A549 (cell line): ENCODE data around the gene CADPS2. TPM values are rescaled to one million over a fixed set of nuclear protein-coding genes. Genes with fewer than 3 reads are reported as not detected.

Experiments
- ATAC-seq, 2 experiments: fragments of 200-7000 bp in 1 of 2; fragments of >200 bp in 1 of 2; cut with Nextera tagmentation in 1 of 2; cut with Tn5 transposase in 1 of 2; 3 replicates each; pipeline versions ENCODE4 v1.8.0 to v1.9.1; 2018 to 2020; ENCODE audit warnings: mild to moderate bottlenecking in 1 of 2, moderate library complexity in 1 of 2
- CTCF ChIA-PET: fragments of 300-600 bp; sonication (Branson Sonifier 250); formaldehyde crosslinking; extraction: SDS; loops from one replicate; lab custom pipeline; 2021; ENCODE audit warnings: antibody characterized with exemption, inconsistent platforms; lab: Yijun Ruan, JAX
- POLR2A ChIA-PET: fragments of 350-600 bp; formaldehyde crosslinking; extraction: SDS; loops from one replicate; lab custom pipeline; 2021; ENCODE audit warnings: antibody characterized with exemption, inconsistent platforms; lab: Yijun Ruan, JAX
- DNase-seq, 2 experiments: peaks; one replicate each; pipeline versions ENCODE4 v3.0.0 to v3.0.0-alpha.2; 2011 to 2016; ENCODE audit warnings: low read depth in 1 of 2, low spot score in 1 of 2
- FAIRE-seq: peaks from 2 replicates; lab custom pipeline; 2011; peaks lifted over from hg19 to GRCh38; lab: Jason Lieb, UNC
- H3K27ac ChIP-seq, 2 experiments: fragments of >200 bp; sonication (Bioruptor Twin); formaldehyde crosslinking; 3 replicates each; pipeline ENCODE4 v1.5.1; 2016 to 2017
- H3K4me1 ChIP-seq: fragments of >200 bp; sonication (Bioruptor Twin); formaldehyde crosslinking; 3 replicates; pipeline ENCODE4 v1.6.1; 2016
- H3K4me2 ChIP-seq: fragments of >200 bp; sonication (Bioruptor Twin); formaldehyde crosslinking; 3 replicates; pipeline ENCODE4 v1.6.1; 2016
- H3K4me3 ChIP-seq: fragments of >200 bp; sonication (Bioruptor Twin); formaldehyde crosslinking; 3 replicates; pipeline ENCODE4 v1.5.1; 2016
- H3K9me3 ChIP-seq: fragments of >200 bp; sonication (Bioruptor Twin); formaldehyde crosslinking; 3 replicates; pipeline ENCODE4 v1.6.1; 2016
- CBX8 ChIP-seq: fragments of 200-600 bp; sonication (generic); IDR thresholded peaks from 2 replicates; pipeline ENCODE4 v1.6.1; 2016
- EHMT2 ChIP-seq: fragments of 200-600 bp; sonication (generic); IDR thresholded peaks from 2 replicates; pipeline ENCODE4 v1.6.1; 2016; ENCODE audit warnings: antibody characterized with exemption, low read depth, mild to moderate bottlenecking, moderate library complexity
- ESRRA ChIP-seq: fragments of 150-350 bp; IDR thresholded peaks from 2 replicates; pipeline ENCODE4 v1.6.1; 2014; ENCODE audit warnings: mild to moderate bottlenecking, low read length, borderline replicate concordance
- FOSB ChIP-seq: fragments of 250-450 bp; sonication (Bioruptor Pico); IDR thresholded peaks from 2 replicates; pipeline ENCODE4 v1.5.0; 2020; ENCODE audit warnings: mild to moderate bottlenecking, moderate library complexity
- GATA3 ChIP-seq: IDR thresholded peaks from 2 replicates; pipeline ENCODE4 v1.6.1; 2012; ENCODE audit warnings: borderline replicate concordance
- HDAC2 ChIP-seq: fragments of 200-600 bp; sonication (generic); IDR thresholded peaks from 2 replicates; pipeline ENCODE4 v1.6.1; 2016
- HEYL ChIP-seq: fragments of 250-450 bp; sonication (Bioruptor Pico); IDR thresholded peaks from 2 replicates; pipeline ENCODE4 v1.8.0; 2021; ENCODE audit warnings: mild to moderate bottlenecking, moderate library complexity
- HOXB5 ChIP-seq: fragments of 250-450 bp; sonication (Bioruptor Pico); IDR thresholded peaks from 2 replicates; pipeline ENCODE4 v1.5.0; 2020; ENCODE audit warnings: mild to moderate bottlenecking, moderate library complexity
- JUNB ChIP-seq: fragments of >200 bp; sonication (Bioruptor Twin); formaldehyde crosslinking; IDR thresholded peaks from 2 replicates; pipeline ENCODE4 v1.6.1; 2016
- KDM1A ChIP-seq: fragments of 200-600 bp; sonication (generic); IDR thresholded peaks from 2 replicates; pipeline ENCODE4 v1.6.1; 2016; ENCODE audit warnings: low read depth, mild to moderate bottlenecking
- KDM5A ChIP-seq: fragments of 200-600 bp; sonication (generic); IDR thresholded peaks from 2 replicates; pipeline ENCODE4 v1.6.1; 2016; ENCODE audit warnings: antibody characterized with exemption, mild to moderate bottlenecking
- MYC ChIP-seq: IDR thresholded peaks from 2 replicates; pipeline ENCODE4 v1.6.1; 2012; ENCODE audit warnings: mild to moderate bottlenecking, inconsistent platforms, low read length, improper control_type of control experiment, borderline replicate concordance
- NFE2L2 ChIP-seq: fragments of 150-350 bp; conservative IDR thresholded peaks from 2 replicates; pipeline ENCODE4 v1.6.1; 2014; ENCODE audit warnings: low read length
- NPAS2 ChIP-seq: fragments of 250-450 bp; sonication (Bioruptor Pico); IDR thresholded peaks from 2 replicates; pipeline ENCODE4 v1.8.0; 2022; ENCODE audit warnings: mild to moderate bottlenecking, moderate library complexity, borderline replicate concordance
- POLR2AphosphoS2 ChIP-seq: conservative IDR thresholded peaks from 2 replicates; pipeline ENCODE4 v1.6.1; 2012; ENCODE audit warnings: low read length, improper control_type of control experiment, inconsistent platforms
- RAD21 ChIP-seq, 2 experiments: fragments of >200 bp in 1 of 2; sonication (Bioruptor Twin) in 1 of 2; formaldehyde crosslinking in 1 of 2; IDR thresholded peaks in 1 of 2; conservative IDR thresholded peaks in 1 of 2; 2 replicates in 1 of 2; 3 replicates in 1 of 2; pipeline ENCODE4 v1.6.1; 2012 to 2018; ENCODE audit warnings: inconsistent platforms in 1 of 2
- RARB ChIP-seq: fragments of 250-450 bp; sonication (Bioruptor Pico); IDR thresholded peaks from 2 replicates; pipeline ENCODE4 v1.8.0; 2021; ENCODE audit warnings: mild to moderate bottlenecking, moderate library complexity
- RCOR1 ChIP-seq: fragments of 150-350 bp; IDR thresholded peaks from 2 replicates; pipeline ENCODE4 v1.6.1; 2014; ENCODE audit warnings: antibody characterized with exemption, low read length, low read depth
- RFX5 ChIP-seq: fragments of 450-650 bp; IDR thresholded peaks from 2 replicates; pipeline ENCODE4 v1.7.1; 2014; ENCODE audit warnings: antibody characterized with exemption, mild to moderate bottlenecking, moderate library complexity
- RNF2 ChIP-seq: fragments of 200-600 bp; sonication (generic); IDR thresholded peaks from 2 replicates; pipeline ENCODE4 v1.6.1; 2016; ENCODE audit warnings: low read depth, mild to moderate bottlenecking, antibody characterized with exemption, moderate library complexity, borderline replicate concordance
- TFCP2L1 ChIP-seq: fragments of 250-450 bp; sonication (Bioruptor Pico); IDR thresholded peaks from 2 replicates; pipeline ENCODE4 v1.5.0; 2021; ENCODE audit warnings: mild to moderate bottlenecking
- ZC3H11A ChIP-seq: fragments of 450-650 bp; IDR thresholded peaks from 2 replicates; pipeline ENCODE4 v1.6.1; 2014; ENCODE audit warnings: antibody characterized with exemption, mild to moderate bottlenecking
- ZSCAN20 ChIP-seq: fragments of 250-450 bp; sonication (Bioruptor Pico); IDR thresholded peaks from 2 replicates; pipeline ENCODE4 v1.8.0; 2022; ENCODE audit warnings: mild to moderate bottlenecking, moderate library complexity
- whole genome bisulfite sequencing: methylation state at CpG from one replicate; pipeline ENCODE4 v1.1.6; 2017; ENCODE audit errors: missing lambda C conversion rate; 5-methylcytosine and 5-hydroxymethylcytosine counted together
- polyA plus RNA-seq, 4 experiments: library from polyadenylated mRNA; depleted of rRNA in 3 of 4; stranded (reverse); fragments of >200 nt; fragmentation: RNase III in 1 of 4; extraction: RNeasy Plus Mini Kit Qiagen cat#74134 plus additional on column Dnase treatment in 1 of 4; gene quantifications; 2 replicates in 3 of 4; 3 replicates in 1 of 4; pipeline ENCODE4 v1.2.3, GENCODE V29; 2011 to 2017
- TF ChIP-seq, protein P1 (sequence below): fragments of >200 bp; sonication (Bioruptor Twin); formaldehyde crosslinking; IDR thresholded peaks from 3 replicates; pipeline ENCODE4 v1.6.1; 2016
- TF ChIP-seq, protein P2 (sequence below): IDR thresholded peaks from 2 replicates; pipeline ENCODE4 v1.6.1; 2012
- TF ChIP-seq, protein P3 (sequence below): IDR thresholded peaks from 2 replicates; pipeline ENCODE4 v1.6.1; 2012; ENCODE audit warnings: low read depth, borderline replicate concordance
- TF ChIP-seq, protein P4 (sequence below): fragments of >200 bp; sonication (Bioruptor Twin); formaldehyde crosslinking; IDR thresholded peaks from 2 replicates; pipeline ENCODE4 v1.6.1; 2016
- TF ChIP-seq, protein P5 (sequence below): fragments of 450-650 bp; IDR thresholded peaks from 2 replicates; pipeline ENCODE4 v1.6.1; 2014; ENCODE audit warnings: antibody characterized with exemption

The CADPS2 gene
- polyA plus RNA-seq, 2 of the 4 experiments (the other 2 are of a cell fraction) = 0.04 to 0.10 TPM

DNA sequence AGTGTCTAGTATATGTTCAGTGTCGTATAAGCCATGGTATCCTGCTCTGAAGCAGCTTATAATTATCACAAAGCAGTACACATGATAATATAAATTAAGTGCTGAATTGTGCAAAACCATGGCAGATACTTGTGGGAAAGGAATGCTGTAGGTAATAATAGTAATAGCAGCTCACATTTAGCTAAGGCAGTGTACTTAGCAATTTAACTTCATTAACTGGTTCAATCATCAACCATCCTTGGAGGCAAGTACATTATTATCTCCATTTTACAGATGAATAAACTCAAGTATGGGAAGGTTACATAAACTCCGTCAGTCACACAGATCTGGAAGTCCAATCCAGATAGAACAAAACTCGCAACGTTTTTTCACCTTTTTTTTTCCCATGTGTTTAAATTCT is 161.9 kb downstream of the CADPS2 start:
- DNase-seq (no peak), FAIRE-seq (no peak), ATAC-seq (no peak)
- no peak overlapping the region for H3K27ac ChIP-seq
- WGBS = 6% methylated on average over 4 of the region's 4 CpGs
- H3K4me3 ChIP-seq = no peak overlapping the region
- ChIA-PET CTCF (no interaction called here), POLR2A (no interaction called here)
- TF ChIP-seq GATA3 (no peak), NFE2L2 (no peak), HOXB5 (no peak), NPAS2 (CRISPR knock-in tag) (no peak), CBX8 (no peak), ZSCAN20 (CRISPR knock-in tag) (no peak), KDM1A (no peak), KDM5A (no peak), POLR2AphosphoS2 (no peak), RCOR1 (no peak), ZC3H11A (no peak), HEYL (CRISPR knock-in tag) (no peak)
- TF ChIP-seq, protein P1, sequence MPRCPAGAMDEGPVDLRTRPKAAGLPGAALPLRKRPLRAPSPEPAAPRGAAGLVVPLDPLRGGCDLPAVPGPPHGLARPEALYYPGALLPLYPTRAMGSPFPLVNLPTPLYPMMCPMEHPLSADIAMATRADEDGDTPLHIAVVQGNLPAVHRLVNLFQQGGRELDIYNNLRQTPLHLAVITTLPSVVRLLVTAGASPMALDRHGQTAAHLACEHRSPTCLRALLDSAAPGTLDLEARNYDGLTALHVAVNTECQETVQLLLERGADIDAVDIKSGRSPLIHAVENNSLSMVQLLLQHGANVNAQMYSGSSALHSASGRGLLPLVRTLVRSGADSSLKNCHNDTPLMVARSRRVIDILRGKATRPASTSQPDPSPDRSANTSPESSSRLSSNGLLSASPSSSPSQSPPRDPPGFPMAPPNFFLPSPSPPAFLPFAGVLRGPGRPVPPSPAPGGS = no peak
- TF ChIP-seq, protein P2, sequence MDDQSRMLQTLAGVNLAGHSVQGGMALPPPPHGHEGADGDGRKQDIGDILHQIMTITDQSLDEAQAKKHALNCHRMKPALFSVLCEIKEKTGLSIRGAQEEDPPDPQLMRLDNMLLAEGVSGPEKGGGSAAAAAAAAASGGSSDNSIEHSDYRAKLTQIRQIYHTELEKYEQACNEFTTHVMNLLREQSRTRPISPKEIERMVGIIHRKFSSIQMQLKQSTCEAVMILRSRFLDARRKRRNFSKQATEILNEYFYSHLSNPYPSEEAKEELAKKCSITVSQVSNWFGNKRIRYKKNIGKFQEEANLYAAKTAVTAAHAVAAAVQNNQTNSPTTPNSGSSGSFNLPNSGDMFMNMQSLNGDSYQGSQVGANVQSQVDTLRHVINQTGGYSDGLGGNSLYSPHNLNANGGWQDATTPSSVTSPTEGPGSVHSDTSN = no peak
- TF ChIP-seq, protein P3, sequence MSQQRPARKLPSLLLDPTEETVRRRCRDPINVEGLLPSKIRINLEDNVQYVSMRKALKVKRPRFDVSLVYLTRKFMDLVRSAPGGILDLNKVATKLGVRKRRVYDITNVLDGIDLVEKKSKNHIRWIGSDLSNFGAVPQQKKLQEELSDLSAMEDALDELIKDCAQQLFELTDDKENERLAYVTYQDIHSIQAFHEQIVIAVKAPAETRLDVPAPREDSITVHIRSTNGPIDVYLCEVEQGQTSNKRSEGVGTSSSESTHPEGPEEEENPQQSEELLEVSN = no peak
- TF ChIP-seq, protein P4, sequence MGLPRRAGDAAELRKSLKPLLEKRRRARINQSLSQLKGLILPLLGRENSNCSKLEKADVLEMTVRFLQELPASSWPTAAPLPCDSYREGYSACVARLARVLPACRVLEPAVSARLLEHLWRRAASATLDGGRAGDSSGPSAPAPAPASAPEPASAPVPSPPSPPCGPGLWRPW = no peak
- no peak overlapping the region for H3K4me2 ChIP-seq
- H3K4me1 ChIP-seq = no peaks in the 10 kb centered on the region
- no peaks in the 10 kb centered on the region for H3K9me3 ChIP-seq

DNA sequence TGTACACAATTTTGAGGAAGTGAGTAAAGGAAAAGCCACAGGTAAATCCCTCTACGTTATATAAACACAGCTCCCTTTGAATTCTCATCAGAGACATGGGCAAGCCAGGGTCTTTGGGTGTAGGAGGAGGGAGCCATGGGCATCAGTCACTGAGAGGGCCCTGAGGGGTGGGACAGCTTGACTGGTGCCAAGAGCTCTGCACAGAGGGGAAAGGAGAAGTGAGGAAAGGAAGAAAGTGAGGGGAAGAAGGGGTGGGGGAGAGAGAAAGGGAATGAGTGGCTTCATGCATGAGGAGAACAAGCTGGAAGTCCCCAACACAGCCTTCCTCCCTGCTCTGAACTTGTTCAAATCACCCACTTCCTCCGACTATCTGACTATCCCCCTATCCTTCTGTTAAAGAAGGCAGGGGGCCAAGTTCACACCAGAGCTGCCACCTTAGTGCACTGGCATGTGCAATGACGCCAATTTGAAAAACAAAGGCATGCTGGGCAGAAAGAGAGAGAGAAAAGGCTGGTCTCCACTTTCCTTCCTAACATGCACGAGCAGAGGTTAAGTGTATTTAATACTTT is 167.2 kb downstream of the CADPS2 start:
- H3K4me1 ChIP-seq = no peaks in the 10 kb centered on the region
- no peak overlapping the region for H3K4me2 ChIP-seq
- H3K4me3 ChIP-seq = no peak overlapping the region
- H3K9me3 ChIP-seq = no peaks in the 10 kb centered on the region
- no peak overlapping the region for H3K27ac ChIP-seq
- TF ChIP-seq RNF2 (no peak), RARB (CRISPR knock-in tag) (no peak), POLR2AphosphoS2 (no peak), JUNB (no peak), HDAC2 (no peak), ESRRA (no peak), MYC (no peak), EHMT2 (no peak), RFX5 (no peak), TFCP2L1 (no peak), FOSB (no peak), RAD21 (conservative IDR thresholded peaks at IDR 0.05 in 1 of 2, IDR thresholded peaks at IDR 0.05 in 1 of 2) (no peak)
- TF ChIP-seq, protein P5, sequence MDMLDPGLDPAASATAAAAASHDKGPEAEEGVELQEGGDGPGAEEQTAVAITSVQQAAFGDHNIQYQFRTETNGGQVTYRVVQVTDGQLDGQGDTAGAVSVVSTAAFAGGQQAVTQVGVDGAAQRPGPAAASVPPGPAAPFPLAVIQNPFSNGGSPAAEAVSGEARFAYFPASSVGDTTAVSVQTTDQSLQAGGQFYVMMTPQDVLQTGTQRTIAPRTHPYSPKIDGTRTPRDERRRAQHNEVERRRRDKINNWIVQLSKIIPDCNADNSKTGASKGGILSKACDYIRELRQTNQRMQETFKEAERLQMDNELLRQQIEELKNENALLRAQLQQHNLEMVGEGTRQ = no peak
- TF ChIP-seq, all 56 proteins: peak for 0
- no peak for DNase-seq
- WGBS = 4% methylated on average over 4 of the region's 4 CpGs
- POLR2A ChIA-PET = no interaction called here
- ATAC-seq = no peak
- no peak for FAIRE-seq
- CTCF ChIA-PET = no interaction called here
